Left kidney (tissue), 2 donors: ENCODE results near the gene FBLN1. TPM values are rescaled to one million over a fixed set of nuclear protein-coding genes. Genes with fewer than 3 reads are reported as not detected.
"Not testable (repeated sequence)": the region's sequence is repeated elsewhere in the genome, so short reads cannot be mapped to it uniquely, and the experiment has no call there.

ENCODE experiments used
- DNase-seq: peaks from one replicate; pipeline ENCODE4 v3.0.0-alpha.2; 2013
- polyA plus RNA-seq: library from polyadenylated mRNA; unstranded; fragments of 120-200 nt; gene quantifications from one replicate; pipeline ENCODE4 v1.2.1, GENCODE V29; 2013; ENCODE audit not compliant: insufficient read length

FBLN1 gene
- polyA plus RNA-seq, 1 donor, result 98.3 TPM

GRCh38 chr22:45602824-45603595 is 100.3 kb downstream of the FBLN1 start:
- DNase-seq, result no peak

- no peak for DNase-seq
These were observed 100.9 kb downstream of the FBLN1 start for GRCh38 chr22:45603619-45604018.

- DNase-seq, result not testable (repeated sequence)
These were observed 105.4 kb downstream of the FBLN1 start for GRCh38 chr22:45608045-45608444.

- no peak for DNase-seq
These were observed 106.1 kb downstream of the FBLN1 start for GRCh38 chr22:45608763-45609180.

- peak; percentile 59 for DNase-seq
These were observed 109.8 kb downstream of the FBLN1 start for GRCh38 chr22:45612451-45612901.

GRCh38 chr22:45612940-45613339 is 110.3 kb downstream of the FBLN1 start:
- DNase-seq, result no peak

GRCh38 chr22:45615364-45615763 is 112.7 kb downstream of the FBLN1 start:
- no peak for DNase-seq

GRCh38 chr22:45616432-45616831 is 113.7 kb downstream of the FBLN1 start:
- DNase-seq, result no peak

- DNase-seq, result no peak
These were observed 115.3 kb downstream of the FBLN1 start for GRCh38 chr22:45617948-45618347.

GRCh38 chr22:45620706-45621105 is 118.0 kb downstream of the FBLN1 start:
- DNase-seq, result no peak

GRCh38 chr22:45621836-45622600 is 119.3 kb downstream of the FBLN1 start:
- no peak for DNase-seq

GRCh38 chr22:45623464-45624145 is 120.9 kb downstream of the FBLN1 start:
- DNase-seq, result not testable (repeated sequence)

- DNase-seq, result no peak
These were observed 123.5 kb downstream of the FBLN1 start for GRCh38 chr22:45626198-45626651.

- no peak for DNase-seq
These were observed 125.0 kb downstream of the FBLN1 start for GRCh38 chr22:45627489-45628233.

- DNase-seq, result no peak
These were observed 125.8 kb downstream of the FBLN1 start for GRCh38 chr22:45628515-45628914.

- no peak for DNase-seq
These were observed 126.9 kb downstream of the FBLN1 start for GRCh38 chr22:45629469-45630089.

- no peak for DNase-seq
These were observed 127.8 kb downstream of the FBLN1 start for GRCh38 chr22:45630436-45630835.

- no peak for DNase-seq
These were observed 128.6 kb downstream of the FBLN1 start for GRCh38 chr22:45631140-45631840.

GRCh38 chr22:45631841-45632238 is 129.2 kb downstream of the FBLN1 start:
- DNase-seq, result no peak

- peak; percentile 59 for DNase-seq
These were observed 130.3 kb downstream of the FBLN1 start for GRCh38 chr22:45632791-45633515.
